HL-60/S4 treated with phorbol 12-myristate 13-acetate at 8.2 ng/mL for 4 days and 3 days (cell line): Measurements from ENCODE around the gene KCNK7.

Experiments
- in situ Hi-C: fragments of 300-500 bp; cut with MboI; formaldehyde crosslinking; loops from 2 replicates; pipeline ENCODE4 v1.15.0; 2022; ENCODE audit warnings: low sequenced_read_pairs

KCNK7 gene

GRCh38 chr11:65611758-65612603 is 16.4 kb upstream of the KCNK7 start:
- in situ Hi-C loops = no loop called here

- in situ Hi-C loops = no loop called here
These were observed 15.6 kb upstream of the KCNK7 start for GRCh38 chr11:65611028-65611757.

- in situ Hi-C loops = no loop called here
These were observed 14.8 kb upstream of the KCNK7 start for GRCh38 chr11:65610404-65610803.

GRCh38 chr11:65609665-65610064 is 14.1 kb upstream of the KCNK7 start:
- in situ Hi-C loops = no loop called here

GRCh38 chr11:65609229-65609628 is 13.6 kb upstream of the KCNK7 start:
- in situ Hi-C loops = no loop called here

GRCh38 chr11:65607614-65608426 is 12.2 kb upstream of the KCNK7 start:
- in situ Hi-C loops = no loop called here

GRCh38 chr11:65606876-65607613 is 11.4 kb upstream of the KCNK7 start:
- in situ Hi-C loops = no loop called here

GRCh38 chr11:65604258-65604657 is 8.7 kb upstream of the KCNK7 start:
- in situ Hi-C loops = no loop called here

- in situ Hi-C loops = no loop called here
These were observed 4.3 kb upstream of the KCNK7 start for GRCh38 chr11:65599955-65600246.

GRCh38 chr11:65599216-65599954 is 3.8 kb upstream of the KCNK7 start:
- in situ Hi-C loops = no loop called here

- in situ Hi-C loops = no loop called here
These were observed 2.7 kb upstream of the KCNK7 start for GRCh38 chr11:65598258-65598699.

- in situ Hi-C loops = no loop called here
These were observed 920 bp upstream of the KCNK7 start for GRCh38 chr11:65596520-65596919.

- in situ Hi-C loops = no loop called here
These were observed 469 bp downstream of the KCNK7 start for GRCh38 chr11:65595131-65595530.

GRCh38 chr11:65593518-65594414 is 1.8 kb downstream of the KCNK7 start:
- in situ Hi-C loops = no loop called here

- in situ Hi-C loops = no loop called here
These were observed 2.6 kb downstream of the KCNK7 start for GRCh38 chr11:65592858-65593517.

GRCh38 chr11:65591939-65592857 is 3.4 kb downstream of the KCNK7 start:
- in situ Hi-C loops = no loop called here

GRCh38 chr11:65590240-65590738 is 5.3 kb downstream of the KCNK7 start:
- in situ Hi-C loops = no loop called here
